T-cell (primary cell): ENCODE data around the gene ZDHHC8. TPM values are rescaled to one million over a fixed set of nuclear protein-coding genes. Genes with fewer than 3 reads are reported as not detected.
"Not testable (repeated sequence)": the region's sequence is repeated elsewhere in the genome, so short reads cannot be mapped to it uniquely, and the experiment has no call there.

Source experiments
- ATAC-seq, 4 experiments: fragments of 200-7000 bp in 3 of 4; fragments of 150-1000 bp in 1 of 4; cut with Tn5 transposase; replicated peaks in 1 of 4; 1 replicate in 3 of 4; 2 replicates in 1 of 4; pipeline ENCODE4 v1.10.0; 2021; ENCODE audit warnings: moderate library complexity in 3 of 4, mild to moderate bottlenecking in 2 of 4, moderate number of reproducible peaks in 1 of 4
- CTCF ChIA-PET, 2 donors: fragments of 300-600 bp; sonication (Branson Sonifier 250); formaldehyde crosslinking; loops; one replicate each; lab custom pipeline; 2022; ENCODE audit warnings: antibody characterized with exemption in 2 of 2; lab: Charles Lee
- POLR2A ChIA-PET, 2 donors: fragments of 300-600 bp; sonication (Branson Sonifier 250); formaldehyde crosslinking; loops; one replicate each; lab custom pipeline; 2022; ENCODE audit warnings: antibody characterized with exemption in 2 of 2; lab: Charles Lee
- DNase-seq, 35 experiments: peaks; one replicate each; pipeline versions ENCODE4 v3.0.0 to v3.0.0-alpha.2; 2013 to 2023
- H3K27ac ChIP-seq: one replicate; pipeline ENCODE4 v1.5.1; 2013; ENCODE audit warnings: low read length
- H3K27me3 ChIP-seq, 2 experiments: replicated peaks in 1 of 2; 1 replicate in 1 of 2; 2 replicates in 1 of 2; pipeline versions ENCODE4 v1.6.1 to v1.7.0; 2013; ENCODE audit warnings: low read length in 1 of 2, mixed read lengths in 1 of 2; ENCODE audit not compliant: control insufficient read depth in 2 of 2, insufficient read depth in 2 of 2; ENCODE audit errors: extremely low read depth in 1 of 2
- H3K36me3 ChIP-seq, 2 donors: 1 replicate in 1 of 2; 2 replicates in 1 of 2; pipeline versions ENCODE4 v1.6.1 to v1.7.0; 2013; ENCODE audit warnings: low read length in 1 of 2; ENCODE audit not compliant: control insufficient read depth in 2 of 2, insufficient read depth in 1 of 2; ENCODE audit errors: extremely low read depth in 1 of 2
- H3K4me1 ChIP-seq, 2 experiments: 1 replicate in 1 of 2; 2 replicates in 1 of 2; pipeline versions ENCODE4 v1.6.1 to v1.7.0; 2013; ENCODE audit warnings: low read length in 2 of 2, mixed read lengths in 1 of 2; ENCODE audit not compliant: insufficient read depth in 2 of 2, control insufficient read depth in 1 of 2; ENCODE audit errors: extremely low read depth in 1 of 2
- H3K4me3 ChIP-seq, 2 donors: 1 replicate in 1 of 2; 2 replicates in 1 of 2; pipeline versions ENCODE4 v1.5.1 to v1.7.0; 2013; ENCODE audit warnings: mild to moderate bottlenecking in 2 of 2, low read length in 1 of 2, moderate library complexity in 1 of 2; ENCODE audit not compliant: control insufficient read depth in 1 of 2; ENCODE audit errors: extremely low read depth in 1 of 2
- H3K9me3 ChIP-seq: 2 replicates; pipeline ENCODE4 v1.7.0; 2013
- H3K27ac Mint-ChIP-seq, 2 donors: one replicate each; pipeline ENCODE4 v1.8.0; 2020 to 2021; ENCODE audit warnings: mild to moderate bottlenecking in 2 of 2, mixed read lengths in 2 of 2
- H3K27me3 Mint-ChIP-seq, 2 donors: one replicate each; pipeline ENCODE4 v1.8.0; 2021 to 2022; ENCODE audit warnings: mixed read lengths in 2 of 2
- H3K36me3 Mint-ChIP-seq: one replicate; pipeline ENCODE4 v1.8.0; 2021; ENCODE audit warnings: mixed read lengths
- H3K4me1 Mint-ChIP-seq, 3 donors: one replicate each; pipeline ENCODE4 v1.8.0; 2020 to 2022; ENCODE audit warnings: mixed read lengths in 3 of 3, mild to moderate bottlenecking in 1 of 3
- H3K4me3 Mint-ChIP-seq, 3 donors: one replicate each; pipeline ENCODE4 v1.8.0; 2020 to 2022; ENCODE audit warnings: mild to moderate bottlenecking in 3 of 3, mixed read lengths in 3 of 3, moderate library complexity in 3 of 3
- H3K9me3 Mint-ChIP-seq, 3 donors: one replicate each; pipeline ENCODE4 v1.8.0; 2020 to 2022; ENCODE audit warnings: mixed read lengths in 3 of 3
- WGBS: methylation state at CpG from one replicate; pipeline ENCODE4 v1.1.5; 2013; ENCODE audit warnings: missing lambda C conversion rate; ENCODE audit not compliant: insufficient coverage; 5-methylcytosine and 5-hydroxymethylcytosine counted together
- total RNA-seq, 35 experiments: library from RNA in 6 of 35; stranded (reverse) in 6 of 35; fragments of 120-200 nt in 1 of 35; gene quantifications; one replicate each; pipeline versions ENCODE4 v1.2.1 to v1.2.4 and lab custom pipeline; 2013 to 2026

ZDHHC8 gene
- total RNA-seq, 5 donors from 2014 or later (not counting 1 experiment from before 2014, with no cell fraction given) = 68.4 to 102 (median 92.1) TPM

GRCh38 chr22:20156611-20157429 is 25.2 kb downstream of the ZDHHC8 start:
- Mint-ChIP-seq H3K4me1 (peaks cover 0 to 3% (median 2%) of the 10 kb centered on the region in 3 donors), H3K27ac (peak overlapping the region in 1 of 2 donors; percentile 31), H3K36me3 (no peaks in the 10 kb centered on the region), H3K9me3 (no peaks in the 10 kb centered on the region), H3K4me3 (no peak overlapping the region), H3K27me3 (peaks cover 0 to 5% of the 10 kb centered on the region in 2 donors)
- H3K9me3 ChIP-seq = no peaks in the 10 kb centered on the region
- POLR2A ChIA-PET = no interaction called here
- WGBS = 47% methylated on average over 15 of the region's 17 CpGs
- ATAC-seq (peak; percentile 72 to 89 (median 82)), DNase-seq (peak; percentile 57 to 92 (median 83))
- CTCF ChIA-PET = interaction anchor here (0.6 kb wide), 2 partner anchors 14 to 128 kb away, joined by 3 read pairs; no protein-coding TSS in a partner anchor
- peaks cover 0 to 54% of the 10 kb centered on the region in 2 experiments for H3K27me3 ChIP-seq
- no peak overlapping the region for H3K27ac ChIP-seq
- no peak overlapping the region for H3K4me3 ChIP-seq
- H3K4me1 ChIP-seq = peaks cover 0 to 24% of the 10 kb centered on the region in 2 experiments
- no peaks in the 10 kb centered on the region for H3K36me3 ChIP-seq

DNA sequence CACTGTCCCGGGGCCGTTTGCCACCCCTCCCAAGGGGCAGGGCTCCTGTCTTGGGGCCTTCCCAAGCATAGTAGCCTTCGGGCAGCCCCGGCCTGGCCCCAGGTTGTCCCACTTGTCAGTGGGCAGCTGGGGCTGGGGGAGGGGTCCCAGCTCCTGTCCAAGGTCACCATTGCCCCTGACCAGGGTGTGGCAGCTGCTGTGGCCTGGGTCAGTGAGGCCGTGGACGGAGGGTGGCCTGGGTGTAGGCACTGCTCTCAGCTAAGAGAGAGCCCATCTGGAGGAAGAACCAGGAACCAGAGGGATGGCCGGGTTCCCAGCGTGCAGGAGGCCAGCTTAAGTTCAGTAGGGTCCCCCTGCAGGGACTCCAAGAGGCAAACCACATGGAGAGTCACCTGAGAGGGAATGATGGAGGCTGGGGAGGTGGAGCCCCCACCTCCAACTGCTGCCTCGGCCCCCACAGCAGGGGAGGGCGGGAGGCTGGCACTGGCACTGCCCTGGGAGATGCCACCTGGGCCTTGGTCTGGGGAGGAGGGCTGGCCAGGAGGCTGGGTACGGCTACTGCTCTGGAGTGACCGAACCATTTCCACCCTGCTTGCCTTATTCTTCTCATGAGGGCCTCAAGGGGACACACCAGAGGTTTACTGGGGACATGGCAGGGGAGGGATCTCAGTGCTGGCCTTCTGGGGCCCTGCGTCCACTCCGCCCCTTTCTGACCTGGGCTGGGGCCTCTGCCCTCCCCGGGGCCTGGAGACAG is 26.0 kb downstream of the ZDHHC8 start:
- Mint-ChIP-seq H3K4me1 (peaks cover 0 to 3% (median 2%) of the 10 kb centered on the region in 3 donors), H3K27me3 (peaks cover 0 to 5% of the 10 kb centered on the region in 2 donors), H3K36me3 (no peaks in the 10 kb centered on the region), H3K27ac (no peak overlapping the region), H3K4me3 (no peak overlapping the region), H3K9me3 (no peaks in the 10 kb centered on the region)
- ChIA-PET CTCF (interaction anchor here (0.6 kb wide), 2 partner anchors 13 to 127 kb away, joined by 3 read pairs; no protein-coding TSS in a partner anchor), POLR2A (no interaction called here)
- H3K36me3 ChIP-seq = no peaks in the 10 kb centered on the region
- H3K4me1 ChIP-seq = peaks cover 0 to 24% of the 10 kb centered on the region in 2 experiments
- ATAC-seq (peak in 1 of 4 experiments; percentile 5), DNase-seq (no peak)
- H3K27ac ChIP-seq = no peak overlapping the region
- peaks cover 0 to 54% of the 10 kb centered on the region in 2 experiments for H3K27me3 ChIP-seq
- WGBS = 67% methylated on average over 11 of the region's 15 CpGs
- H3K4me3 ChIP-seq = no peak overlapping the region
- no peaks in the 10 kb centered on the region for H3K9me3 ChIP-seq

- H3K27me3 ChIP-seq = peaks cover 0 to 54% of the 10 kb centered on the region in 2 experiments
- Mint-ChIP-seq H3K9me3 (no peaks in the 10 kb centered on the region), H3K4me3 (no peak overlapping the region), H3K27ac (no peak overlapping the region), H3K36me3 (no peaks in the 10 kb centered on the region), H3K27me3 (peaks cover 0 to 5% of the 10 kb centered on the region in 2 donors), H3K4me1 (peaks cover 0 to 3% (median 2%) of the 10 kb centered on the region in 3 donors)
- CTCF ChIA-PET = no interaction called here
- peaks cover 0 to 24% of the 10 kb centered on the region in 2 experiments for H3K4me1 ChIP-seq
- no peak for DNase-seq
- no peak overlapping the region for H3K27ac ChIP-seq
- POLR2A ChIA-PET = no interaction called here
- H3K36me3 ChIP-seq = no peaks in the 10 kb centered on the region
- ATAC-seq = no peak
- H3K9me3 ChIP-seq = no peaks in the 10 kb centered on the region
- H3K4me3 ChIP-seq = no peak overlapping the region
- WGBS = 43% methylated on average over 12 of the region's 15 CpGs
These were observed 26.9 kb downstream of the ZDHHC8 start for GRCh38 chr22:20158391-20159036.

DNA sequence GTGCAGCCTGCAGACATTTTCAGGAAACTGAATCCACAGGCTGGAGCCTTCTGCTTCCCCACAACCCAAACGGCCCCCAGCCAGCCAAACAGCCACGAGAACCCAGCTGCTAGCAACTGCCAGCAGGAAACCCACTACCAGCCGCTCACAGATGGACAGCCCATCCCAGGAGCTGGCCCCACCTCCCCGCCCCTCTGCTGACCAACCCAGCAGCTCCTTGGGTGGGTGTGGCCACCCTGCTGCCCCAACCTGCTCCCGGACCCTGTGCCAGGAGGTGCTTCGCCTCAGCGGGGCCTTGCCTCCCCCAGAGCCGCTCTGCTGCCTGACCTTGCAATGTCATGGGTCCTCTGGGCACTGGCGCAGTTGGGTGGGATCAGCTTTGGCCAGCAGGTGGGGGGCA is 27.5 kb downstream of the ZDHHC8 start:
- Mint-ChIP-seq H3K27ac (no peak overlapping the region), H3K4me3 (no peak overlapping the region), H3K9me3 (no peaks in the 10 kb centered on the region), H3K36me3 (no peaks in the 10 kb centered on the region), H3K4me1 (peaks cover 0 to 3% (median 2%) of the 10 kb centered on the region in 3 donors), H3K27me3 (peaks cover 0 to 5% of the 10 kb centered on the region in 2 donors)
- Histone ChIP-seq H3K27me3 (peaks cover 0 to 52% of the 10 kb centered on the region in 2 experiments), H3K36me3 (no peaks in the 10 kb centered on the region), H3K4me1 (peaks cover 0 to 24% of the 10 kb centered on the region in 2 experiments), H3K9me3 (no peaks in the 10 kb centered on the region), H3K27ac (no peak overlapping the region), H3K4me3 (no peak overlapping the region)
- 45% methylated on average over 4 of the region's 9 CpGs for WGBS
- CTCF ChIA-PET = no interaction called here
- DNase-seq (no peak), ATAC-seq (no peak)
- POLR2A ChIA-PET = no interaction called here

DNA sequence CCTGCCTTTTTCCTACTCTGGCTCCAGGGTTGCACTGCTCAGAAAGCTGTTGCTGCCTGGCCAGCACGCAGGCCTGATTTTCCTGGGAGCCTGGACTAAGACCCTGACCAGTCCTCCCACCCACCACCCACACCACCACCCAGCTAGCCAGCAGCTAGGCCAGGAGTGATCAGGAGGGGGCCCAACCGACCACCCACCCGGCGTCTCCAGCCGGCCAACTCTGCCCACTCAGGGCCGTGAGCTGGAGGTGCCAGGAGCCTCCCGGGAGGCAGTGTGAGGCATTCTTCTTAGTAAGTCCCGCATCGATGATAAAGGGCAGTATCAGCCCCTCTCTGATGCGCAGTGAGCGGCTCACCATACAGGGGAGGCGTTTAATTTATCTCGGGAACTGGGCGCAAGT is 27.9 kb downstream of the ZDHHC8 start:
- H3K27me3 Mint-ChIP-seq = not testable (repeated sequence)
- H3K27me3 ChIP-seq = peaks cover 0 to 48% of the 10 kb centered on the region in 2 experiments

DNA sequence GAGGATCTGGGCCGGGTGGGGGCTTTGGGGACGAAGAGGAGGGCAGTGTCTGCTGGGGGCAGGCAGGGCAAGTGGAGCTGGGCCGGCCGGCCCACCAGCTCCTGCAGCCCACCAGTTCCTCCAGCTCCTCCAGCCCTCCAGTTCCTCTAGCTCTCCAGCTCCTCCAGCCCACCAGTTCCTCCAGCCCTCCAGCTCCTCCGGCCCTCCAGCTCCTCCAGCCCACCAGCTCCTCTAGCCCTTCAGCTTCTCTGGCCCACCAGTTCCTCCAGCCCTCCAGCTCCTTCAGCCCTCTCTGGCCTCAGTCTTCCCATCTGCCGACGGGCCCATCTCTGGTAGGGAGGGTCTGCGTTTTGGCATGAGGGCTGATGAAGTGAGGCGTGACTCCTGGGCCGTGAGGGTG is 28.4 kb downstream of the ZDHHC8 start:
- H3K36me3 Mint-ChIP-seq = no peaks in the 10 kb centered on the region
- DNase-seq = no peak
- no peak overlapping the region for H3K4me3 ChIP-seq
- peaks cover 0 to 16% of the 10 kb centered on the region in 2 experiments for H3K4me1 ChIP-seq
- H3K9me3 ChIP-seq = no peaks in the 10 kb centered on the region
- CTCF ChIA-PET = no interaction called here
- H3K27me3 ChIP-seq = peaks cover 0 to 44% of the 10 kb centered on the region in 2 experiments
- H3K9me3 Mint-ChIP-seq = no peaks in the 10 kb centered on the region
- peaks cover 0 to 5% of the 10 kb centered on the region in 2 donors for H3K27me3 Mint-ChIP-seq
- H3K36me3 ChIP-seq = no peaks in the 10 kb centered on the region
- H3K4me3 Mint-ChIP-seq = no peak overlapping the region
- peaks cover 0 to 3% (median 2%) of the 10 kb centered on the region in 3 donors for H3K4me1 Mint-ChIP-seq
- WGBS = 78% methylated on average over 4 of the region's 10 CpGs
- POLR2A ChIA-PET = no interaction called here
- no peak for ATAC-seq
- no peak overlapping the region for H3K27ac ChIP-seq
- no peak overlapping the region for H3K27ac Mint-ChIP-seq

More for the DNA sequence above, 27.9 kb downstream of the ZDHHC8 start:
- H3K4me3 Mint-ChIP-seq, H3K27ac Mint-ChIP-seq, ATAC-seq, H3K4me3 ChIP-seq, DNase-seq, H3K9me3 ChIP-seq, H3K9me3 Mint-ChIP-seq, H3K36me3 ChIP-seq, H3K27ac ChIP-seq, H3K36me3 Mint-ChIP-seq, POLR2A ChIA-PET, CTCF ChIA-PET, H3K4me1 Mint-ChIP-seq: not testable (repeated sequence)
- H3K4me1 ChIP-seq = peaks cover 0 to 21% of the 10 kb centered on the region in 2 experiments
- no CpG with 5 or more reads among the region's 14 CpGs for WGBS
